ENCODE data around the gene PSMG4. TPM values are rescaled to one million over a fixed set of nuclear protein-coding genes. Genes with fewer than 3 reads are reported as not detected.

PSMG4 gene
- total RNA-seq, 1 experiment from 2014 or later, result 51.9 TPM

- Histone ChIP-seq H3K27me3 (ENCODE audit: low read length) (peaks cover 50% of the 10 kb centered on the region), H3K4me1 (ENCODE audit: insufficient read depth, low read length) (peaks cover 29% of the 10 kb centered on the region), H4K20me1 (ENCODE audit: low read length) (no peaks in the 10 kb centered on the region), H2AFZ (ENCODE audit: low read length) (peak within 1 kb of the TSS; percentile 63), H3K9me2 (replicated peaks; ENCODE audit: low read length) (no peaks in the 10 kb centered on the region), H3K27ac (ENCODE audit: low read length) (no peak within 1 kb of the TSS), H3K9ac (ENCODE audit: low read length) (no peak within 1 kb of the TSS), H3K4me3 (ENCODE audit: low read length) (peak within 1 kb of the TSS; percentile 55), H3K36me3 (ENCODE audit: low read depth, low read length) (no peaks in the 10 kb centered on the region), H3K79me2 (ENCODE audit: low read length) (no peaks in the 10 kb centered on the region), H3K4me2 (ENCODE audit: low read length) (peak within 1 kb of the TSS; percentile 72), H3F3A (ENCODE audit: low read length, unreplicated experiment) (no peaks in the 10 kb centered on the region), H3K9me3 (ENCODE audit: low read length) (no peaks in the 10 kb centered on the region)
- BruUV-seq (replicated peaks), result no TSS peak
- ChIA-PET CTCF (no interaction called here), POLR2A (ENCODE audit: unreplicated experiment) (no interaction called here)
- intact Hi-C loops (cut with micrococcal nuclease), result no loop called here
- DNase-seq, result no peak
- no peak for TF ChIP-seq CTCF (conservative IDR thresholded peaks at IDR 0.05; ENCODE audit: low read depth, low read length)
- TF ChIP-seq EZH2 (IDR thresholded peaks at IDR 0.05; ENCODE audit: low read length, unreplicated experiment), result no peak
- no peak for TF ChIP-seq EZH2phosphoT487 (IDR thresholded peaks at IDR 0.05; ENCODE audit: borderline replicate concordance, low read length)
- ATAC-seq, result 0 out of 2 replicates have a peak, but pooled peaks have one; percentile 7
Measured at GRCh38 chr6:3227363-3228045, 31.2 kb upstream of the PSMG4 start, which contains the start of gene TUBB2B. TSS of gene TUBB2B (minus strand) at chr6:3227653. CDS start at chr6:3227543, 110 bp downstream.

GRCh38 chr6:3228046-3228671 lies 30.6 kb upstream of the PSMG4 start:
- Histone ChIP-seq H3K36me3 (ENCODE audit: low read depth, low read length) (no peaks in the 10 kb centered on the region), H3K79me2 (ENCODE audit: low read length) (no peaks in the 10 kb centered on the region), H3K4me1 (ENCODE audit: insufficient read depth, low read length) (peaks cover 29% of the 10 kb centered on the region), H3K27ac (ENCODE audit: low read length) (no peak overlapping the region), H3K4me3 (ENCODE audit: low read length) (peak overlapping the region; percentile 55; the same call in 1 of the 2 replicates), H3K4me2 (ENCODE audit: low read length) (peak overlapping the region; percentile 72), H3F3A (ENCODE audit: low read length, unreplicated experiment) (no peaks in the 10 kb centered on the region), H3K9ac (ENCODE audit: low read length) (no peak overlapping the region), H3K27me3 (ENCODE audit: low read length) (peaks cover 55% of the 10 kb centered on the region), H4K20me1 (ENCODE audit: low read length) (no peaks in the 10 kb centered on the region), H3K9me2 (replicated peaks; ENCODE audit: low read length) (no peaks in the 10 kb centered on the region), H3K9me3 (ENCODE audit: low read length) (no peaks in the 10 kb centered on the region), H2AFZ (ENCODE audit: low read length) (peak overlapping the region; percentile 63; the same call in 1 of the 2 replicates)
- BruUV-seq (replicated peaks), result no TSS peak
- TF ChIP-seq EZH2 (IDR thresholded peaks at IDR 0.05; ENCODE audit: low read length, unreplicated experiment), result no peak
- TF ChIP-seq CTCF (conservative IDR thresholded peaks at IDR 0.05; ENCODE audit: low read depth, low read length), result no peak
- TF ChIP-seq EZH2phosphoT487 (IDR thresholded peaks at IDR 0.05; ENCODE audit: borderline replicate concordance, low read length), result no peak
- intact Hi-C loops (cut with micrococcal nuclease), result no loop called here
- no peak for DNase-seq
- ChIA-PET POLR2A (ENCODE audit: unreplicated experiment) (no interaction called here), CTCF (no interaction called here)
- no peak for ATAC-seq
